WTC11 (cell line): Measurements from ENCODE around the gene UGT1A10.

Source experiments
- ARID4B ChIP-seq: sonication (generic); formaldehyde crosslinking; IDR thresholded peaks from 2 replicates; pipeline ENCODE4 v1.8.0; 2023; ENCODE audit warnings: missing genetic modification reagents, mild to moderate bottlenecking, borderline replicate concordance
- CTCF ChIP-seq: fragments of 200-600 bp; IDR thresholded peaks from 2 replicates; pipeline ENCODE4 v1.8.0; 2022; ENCODE audit warnings: antibody characterized with exemption
- E2F4 ChIP-seq: sonication (generic); formaldehyde crosslinking; IDR thresholded peaks from 2 replicates; pipeline ENCODE4 v1.8.1; 2022; ENCODE audit warnings: low read depth, mild to moderate bottlenecking, moderate library complexity, missing genetic modification reagents, borderline replicate concordance
- MAX ChIP-seq: sonication (generic); formaldehyde crosslinking; IDR thresholded peaks from 2 replicates; pipeline ENCODE4 v1.8.0; 2022; ENCODE audit warnings: mild to moderate bottlenecking, missing genetic modification reagents

DNA sequence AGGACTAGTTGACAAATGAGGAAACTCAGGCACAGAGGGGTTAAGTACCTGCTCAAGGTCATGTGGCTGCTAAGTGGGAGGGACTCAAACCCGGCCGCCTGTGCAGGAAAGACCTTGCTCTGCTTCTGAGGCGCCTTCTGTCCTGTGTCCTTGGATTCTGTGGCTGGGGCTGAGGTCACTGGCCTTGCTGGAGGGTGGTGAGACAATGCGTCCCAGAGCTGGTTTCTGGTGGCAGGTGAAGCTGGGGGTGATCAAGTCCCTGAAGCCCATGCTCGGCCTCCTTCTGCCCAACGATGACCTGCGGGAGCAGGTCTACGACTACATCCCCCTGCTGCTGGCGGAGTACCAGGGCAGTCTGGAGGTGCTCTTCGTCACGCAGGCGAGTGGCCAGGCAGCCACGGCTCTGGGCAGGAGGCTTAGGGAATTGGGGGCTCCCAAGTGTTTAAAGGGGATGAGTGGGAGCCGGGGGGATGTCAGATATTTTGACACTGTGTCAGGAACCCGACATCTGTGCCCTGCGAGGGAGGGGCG, 157.9 kb downstream of the UGT1A10 start:
- TF ChIP-seq ARID4B (CRISPR knock-in tag) (no peak), MAX (CRISPR knock-in tag) (no peak), CTCF (no peak), E2F4 (no peak)
